ENCODE results near the gene PIK3R4.

The PIK3R4 gene

DNA sequence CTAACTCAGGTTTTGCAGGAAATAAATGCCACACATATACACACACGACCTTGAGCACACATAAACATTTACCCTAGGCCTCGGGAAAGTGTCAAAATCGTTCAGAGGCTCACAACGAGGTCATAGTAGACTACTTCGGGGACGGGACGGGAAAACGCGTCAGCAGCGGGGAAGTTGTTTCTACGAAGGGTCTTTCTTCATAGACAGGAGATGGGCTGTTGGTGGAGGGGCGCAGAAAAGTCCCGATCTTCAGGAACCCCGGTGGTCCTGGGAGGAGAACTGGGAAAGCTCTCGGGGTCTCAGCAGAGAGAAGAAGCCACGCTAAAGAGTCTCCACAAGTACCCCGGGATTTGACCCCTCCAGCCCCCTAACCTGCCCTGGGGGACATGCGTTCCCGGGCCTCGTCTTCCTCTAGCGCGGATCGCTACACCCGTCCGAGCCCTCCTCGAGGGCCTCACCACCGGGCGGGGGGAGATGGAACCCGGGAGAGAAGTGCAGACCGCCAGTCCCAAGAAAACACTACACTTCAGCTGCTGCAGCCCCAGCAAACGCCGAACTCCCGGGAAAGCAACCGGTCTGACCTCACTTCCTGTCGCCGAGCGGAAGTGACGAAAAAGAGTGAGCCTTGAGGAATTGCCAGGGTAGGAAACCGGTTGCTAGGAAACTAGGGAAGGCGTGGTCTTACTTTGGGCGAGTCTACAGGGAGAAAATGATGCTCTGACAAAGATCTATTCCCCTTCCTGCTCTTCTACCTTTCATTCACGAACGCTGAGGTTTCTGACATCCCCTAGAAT lies at the start of gene PIK3R4:
PIK3R4 (minus strand) TSS at position 584 of the 794 bp plus-strand sequence. CDS start 1,611 bp downstream, outside the sequence.
- peaks cover 6% of the 10 kb centered on the region for H3K36me3 ChIP-seq (ENCODE audit: control insufficient read depth, low read depth, low read length)
- peak within 1 kb of the TSS; percentile 5 for H3K27ac ChIP-seq (ENCODE audit: low read length)
- H3K9me3 ChIP-seq (ENCODE audit: control insufficient read depth, low read depth, low read length) = no peaks in the 10 kb centered on the region
- peak within 1 kb of the TSS; percentile 83 for H3K9ac ChIP-seq (ENCODE audit: low read length)
- H3K4me3 ChIP-seq (ENCODE audit: low read length) = peak within 1 kb of the TSS; percentile 83
- no peaks in the 10 kb centered on the region for H3K27me3 ChIP-seq (ENCODE audit: control insufficient read depth, insufficient read depth, low read length)
- H3K4me1 ChIP-seq (ENCODE audit: control insufficient read depth, low read depth, low read length) = no peaks in the 10 kb centered on the region

DNA sequence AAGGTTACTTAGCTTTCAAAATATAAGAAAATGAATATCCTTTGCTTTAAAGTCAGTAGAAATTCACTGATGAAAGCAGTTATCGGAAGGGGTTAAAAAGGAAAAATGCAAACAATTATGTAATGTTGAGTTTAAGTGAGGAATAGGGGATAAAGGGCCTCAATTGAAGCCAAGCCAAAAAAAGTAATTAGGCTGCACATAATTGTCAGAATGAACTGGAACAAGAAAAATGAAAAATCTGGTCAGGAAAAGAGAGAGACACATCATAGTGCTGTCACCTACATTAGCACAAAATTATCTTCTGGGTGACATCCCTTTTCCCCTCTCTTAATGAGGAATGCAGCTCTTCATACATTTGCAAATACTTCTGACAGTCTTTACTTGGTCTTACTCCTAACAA lies 48.8 kb upstream of the PIK3R4 start:
- Histone ChIP-seq H3K9ac (ENCODE audit: low read length) (no peak overlapping the region), H3K4me1 (ENCODE audit: control insufficient read depth, low read depth, low read length) (peaks cover 15% of the 10 kb centered on the region), H3K27ac (ENCODE audit: low read length) (no peak overlapping the region), H3K4me3 (ENCODE audit: low read length) (no peak overlapping the region), H3K27me3 (ENCODE audit: control insufficient read depth, insufficient read depth, low read length) (no peaks in the 10 kb centered on the region), H3K36me3 (ENCODE audit: control insufficient read depth, low read depth, low read length) (no peaks in the 10 kb centered on the region), H3K9me3 (ENCODE audit: control insufficient read depth, low read depth, low read length) (no peaks in the 10 kb centered on the region)

DNA sequence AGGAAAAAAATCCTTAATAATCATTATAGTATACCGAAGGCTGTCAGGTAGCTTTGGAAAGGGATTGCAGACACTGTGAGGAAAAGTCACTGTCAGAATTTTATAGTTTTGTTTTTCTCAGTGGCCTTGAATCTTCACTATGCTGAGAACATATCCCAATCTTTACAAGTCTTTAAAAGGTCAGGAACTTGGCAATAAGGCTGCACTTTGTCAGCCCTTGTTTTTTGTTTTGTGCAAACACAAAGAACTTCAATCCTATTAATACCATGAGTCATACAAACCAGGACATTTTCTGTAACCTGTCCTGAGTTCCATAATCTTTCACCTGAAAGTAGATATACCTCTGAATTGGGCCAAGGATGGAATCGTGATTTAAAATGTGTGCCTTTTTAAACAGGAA lies 45.6 kb upstream of the PIK3R4 start:
- Histone ChIP-seq H3K4me1 (ENCODE audit: control insufficient read depth, low read depth, low read length) (peaks cover 15% of the 10 kb centered on the region), H3K36me3 (ENCODE audit: control insufficient read depth, low read depth, low read length) (no peaks in the 10 kb centered on the region), H3K4me3 (ENCODE audit: low read length) (no peak overlapping the region), H3K9ac (ENCODE audit: low read length) (no peak overlapping the region), H3K9me3 (ENCODE audit: control insufficient read depth, low read depth, low read length) (no peaks in the 10 kb centered on the region), H3K27ac (ENCODE audit: low read length) (no peak overlapping the region), H3K27me3 (ENCODE audit: control insufficient read depth, insufficient read depth, low read length) (no peaks in the 10 kb centered on the region)

DNA sequence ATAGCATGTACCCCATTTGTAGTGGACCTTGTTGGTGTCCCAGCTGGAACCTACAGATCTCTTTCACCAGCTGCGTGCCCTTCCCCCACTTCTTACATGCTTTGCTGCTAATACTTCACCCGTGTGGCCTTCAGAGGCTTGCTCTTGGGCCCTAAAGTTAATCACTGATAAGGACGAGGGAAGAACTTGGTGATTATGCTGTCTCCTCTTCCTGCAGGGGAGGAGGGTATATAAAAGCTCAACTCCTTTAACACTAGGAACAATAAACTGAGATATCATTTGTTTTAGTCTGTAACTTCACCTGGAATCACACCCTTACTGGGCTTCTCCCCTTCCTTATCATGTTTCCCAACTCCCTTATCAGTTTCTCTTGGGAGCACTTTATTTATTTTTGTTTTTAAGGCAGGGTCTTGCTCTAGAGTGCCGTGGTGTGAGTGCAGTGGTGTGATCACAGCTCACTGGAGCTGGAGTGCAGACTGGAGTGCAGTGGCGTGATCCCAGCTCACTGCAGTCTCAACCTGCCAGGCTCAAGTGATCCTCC lies 43.2 kb upstream of the PIK3R4 start:
- H3K27ac ChIP-seq (ENCODE audit: low read length) = no peak overlapping the region
- peaks cover 5% of the 10 kb centered on the region for H3K4me1 ChIP-seq (ENCODE audit: control insufficient read depth, low read depth, low read length)
- H3K9ac ChIP-seq (ENCODE audit: low read length) = no peak overlapping the region
- no peak overlapping the region for H3K4me3 ChIP-seq (ENCODE audit: low read length)
- no peaks in the 10 kb centered on the region for H3K36me3 ChIP-seq (ENCODE audit: control insufficient read depth, low read depth, low read length)
- no peaks in the 10 kb centered on the region for H3K9me3 ChIP-seq (ENCODE audit: control insufficient read depth, low read depth, low read length)
- H3K27me3 ChIP-seq (ENCODE audit: control insufficient read depth, insufficient read depth, low read length) = no peaks in the 10 kb centered on the region

DNA sequence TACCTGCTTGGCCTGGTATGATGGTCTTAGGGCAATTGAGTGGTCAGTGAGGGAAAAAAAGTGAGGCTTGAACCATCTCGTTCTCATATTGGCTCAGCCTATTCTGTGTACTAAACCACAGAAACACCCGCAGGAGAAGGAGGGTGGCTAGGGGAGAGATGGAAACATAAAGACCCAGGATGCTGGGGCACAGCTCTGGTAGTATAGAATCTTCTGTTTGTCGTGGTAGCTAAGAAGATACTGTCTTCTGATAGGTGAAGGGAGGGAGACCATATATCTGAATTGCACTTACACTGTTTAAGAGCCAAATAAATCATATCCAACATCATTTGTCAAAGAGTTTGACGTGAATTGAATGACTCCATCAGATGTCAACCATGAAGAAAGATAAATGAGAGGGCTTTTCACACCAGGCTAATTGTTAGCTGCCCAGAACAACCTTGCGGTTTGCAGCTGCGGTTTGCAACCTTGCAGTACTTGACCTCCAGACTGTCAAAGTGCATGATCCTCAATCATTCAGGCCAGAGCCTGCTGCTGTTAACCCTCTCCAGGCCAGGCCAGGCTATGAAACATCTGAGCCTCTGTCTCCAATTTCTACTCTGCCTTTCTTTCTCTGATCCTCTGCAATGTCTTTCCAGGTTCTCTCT lies 40.9 kb upstream of the PIK3R4 start:
- no peak overlapping the region for H3K9ac ChIP-seq (ENCODE audit: low read length)
- H3K9me3 ChIP-seq (ENCODE audit: control insufficient read depth, low read depth, low read length) = no peaks in the 10 kb centered on the region
- H3K4me3 ChIP-seq (ENCODE audit: low read length) = no peak overlapping the region
- no peaks in the 10 kb centered on the region for H3K36me3 ChIP-seq (ENCODE audit: control insufficient read depth, low read depth, low read length)
- H3K4me1 ChIP-seq (ENCODE audit: control insufficient read depth, low read depth, low read length) = no peaks in the 10 kb centered on the region
- no peaks in the 10 kb centered on the region for H3K27me3 ChIP-seq (ENCODE audit: control insufficient read depth, insufficient read depth, low read length)
- H3K27ac ChIP-seq (ENCODE audit: low read length) = no peak overlapping the region

DNA sequence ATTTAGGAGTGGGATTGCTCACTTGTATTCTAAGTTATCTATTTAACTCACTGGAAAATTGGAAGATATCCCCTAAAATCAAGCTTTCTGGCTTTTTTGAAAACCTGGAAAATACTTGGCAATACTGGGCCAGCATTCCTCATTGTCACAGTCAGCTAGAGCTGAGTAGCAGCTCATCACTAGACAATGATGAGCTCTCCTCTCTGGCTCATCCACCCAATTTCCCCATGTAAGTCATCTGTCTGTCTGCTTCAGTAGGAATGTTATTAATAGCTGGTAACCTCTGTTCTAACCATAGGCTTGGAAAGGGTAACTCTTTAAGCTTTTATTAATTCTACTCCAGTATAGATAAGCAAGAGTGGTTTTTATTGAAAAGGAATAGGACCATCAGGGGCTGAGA lies 39.7 kb upstream of the PIK3R4 start:
- H3K9me3 ChIP-seq (ENCODE audit: control insufficient read depth, low read depth, low read length) = no peaks in the 10 kb centered on the region
- no peak overlapping the region for H3K4me3 ChIP-seq (ENCODE audit: low read length)
- no peaks in the 10 kb centered on the region for H3K36me3 ChIP-seq (ENCODE audit: control insufficient read depth, low read depth, low read length)
- no peaks in the 10 kb centered on the region for H3K27me3 ChIP-seq (ENCODE audit: control insufficient read depth, insufficient read depth, low read length)
- H3K9ac ChIP-seq (ENCODE audit: low read length) = no peak overlapping the region
- H3K4me1 ChIP-seq (ENCODE audit: control insufficient read depth, low read depth, low read length) = no peaks in the 10 kb centered on the region
- H3K27ac ChIP-seq (ENCODE audit: low read length) = no peak overlapping the region

DNA sequence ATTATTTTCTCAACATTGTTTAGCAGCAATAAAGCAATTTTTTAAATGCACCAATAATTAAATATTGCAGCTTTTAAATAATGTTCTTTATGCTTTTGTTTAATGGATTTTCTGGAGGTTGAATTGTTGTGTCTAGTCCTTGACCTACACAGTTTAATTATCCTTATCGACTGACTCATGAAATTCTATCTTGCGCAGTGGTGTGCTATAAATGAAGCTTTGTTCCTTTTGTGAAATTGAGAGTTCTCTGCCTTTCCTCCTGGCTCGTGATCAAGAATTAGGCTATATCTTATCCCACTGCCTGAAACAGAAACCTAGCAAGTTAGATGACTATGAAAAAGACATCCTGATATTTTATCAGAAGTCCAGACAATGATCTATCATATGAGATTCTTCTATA lies 37.0 kb upstream of the PIK3R4 start:
- no peaks in the 10 kb centered on the region for H3K4me1 ChIP-seq (ENCODE audit: control insufficient read depth, low read depth, low read length)
- H3K36me3 ChIP-seq (ENCODE audit: control insufficient read depth, low read depth, low read length) = no peaks in the 10 kb centered on the region
- H3K9ac ChIP-seq (ENCODE audit: low read length) = no peak overlapping the region
- no peak overlapping the region for H3K27ac ChIP-seq (ENCODE audit: low read length)
- no peaks in the 10 kb centered on the region for H3K9me3 ChIP-seq (ENCODE audit: control insufficient read depth, low read depth, low read length)
- no peaks in the 10 kb centered on the region for H3K27me3 ChIP-seq (ENCODE audit: control insufficient read depth, insufficient read depth, low read length)
- H3K4me3 ChIP-seq (ENCODE audit: low read length) = no peak overlapping the region

DNA sequence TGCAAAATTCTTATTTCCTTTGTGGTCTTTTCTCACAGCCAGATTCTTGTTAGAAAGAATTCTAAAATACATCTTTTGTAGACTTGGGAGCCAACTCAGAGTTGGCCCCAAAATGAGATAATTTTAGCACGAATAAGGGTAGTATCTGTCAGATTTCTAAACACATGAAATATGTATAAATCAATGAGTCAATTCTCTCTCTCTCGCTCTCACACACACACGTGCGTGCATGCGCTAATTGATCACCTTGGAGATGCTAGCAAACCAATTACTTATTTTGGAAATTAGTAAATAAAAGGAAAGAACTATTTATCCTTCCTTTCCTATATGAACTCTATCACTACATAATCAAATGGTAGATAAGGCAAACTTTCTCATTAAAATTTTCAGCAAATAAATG lies 32.9 kb upstream of the PIK3R4 start:
- Histone ChIP-seq H3K9ac (ENCODE audit: low read length) (no peak overlapping the region), H3K27me3 (ENCODE audit: control insufficient read depth, insufficient read depth, low read length) (no peaks in the 10 kb centered on the region), H3K4me3 (ENCODE audit: low read length) (no peak overlapping the region), H3K36me3 (ENCODE audit: control insufficient read depth, low read depth, low read length) (no peaks in the 10 kb centered on the region), H3K27ac (ENCODE audit: low read length) (no peak overlapping the region), H3K4me1 (ENCODE audit: control insufficient read depth, low read depth, low read length) (no peaks in the 10 kb centered on the region), H3K9me3 (ENCODE audit: control insufficient read depth, low read depth, low read length) (no peaks in the 10 kb centered on the region)

DNA sequence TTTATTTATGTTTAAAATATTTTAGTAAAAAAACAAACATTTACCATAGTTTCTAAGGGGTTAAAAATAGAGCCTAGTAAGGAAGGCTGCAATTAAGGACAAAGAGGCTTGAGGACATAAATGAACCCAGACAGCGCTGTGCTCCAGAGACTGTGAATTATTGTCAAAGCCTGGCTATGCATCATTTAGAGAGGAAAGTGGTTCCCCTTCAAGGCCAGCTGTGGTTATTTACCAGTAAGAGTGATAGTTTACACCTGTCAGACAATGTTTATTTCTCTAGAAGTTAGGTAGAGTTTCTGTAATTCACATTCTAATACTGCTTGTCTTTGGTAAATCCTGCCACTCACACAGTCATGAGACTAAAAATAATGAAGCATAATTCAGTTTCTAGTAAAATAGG lies 32.4 kb upstream of the PIK3R4 start:
- Histone ChIP-seq H3K4me3 (ENCODE audit: low read length) (no peak overlapping the region), H3K36me3 (ENCODE audit: control insufficient read depth, low read depth, low read length) (no peaks in the 10 kb centered on the region), H3K27ac (ENCODE audit: low read length) (no peak overlapping the region), H3K9me3 (ENCODE audit: control insufficient read depth, low read depth, low read length) (no peaks in the 10 kb centered on the region), H3K27me3 (ENCODE audit: control insufficient read depth, insufficient read depth, low read length) (no peaks in the 10 kb centered on the region), H3K4me1 (ENCODE audit: control insufficient read depth, low read depth, low read length) (no peaks in the 10 kb centered on the region), H3K9ac (ENCODE audit: low read length) (no peak overlapping the region)

DNA sequence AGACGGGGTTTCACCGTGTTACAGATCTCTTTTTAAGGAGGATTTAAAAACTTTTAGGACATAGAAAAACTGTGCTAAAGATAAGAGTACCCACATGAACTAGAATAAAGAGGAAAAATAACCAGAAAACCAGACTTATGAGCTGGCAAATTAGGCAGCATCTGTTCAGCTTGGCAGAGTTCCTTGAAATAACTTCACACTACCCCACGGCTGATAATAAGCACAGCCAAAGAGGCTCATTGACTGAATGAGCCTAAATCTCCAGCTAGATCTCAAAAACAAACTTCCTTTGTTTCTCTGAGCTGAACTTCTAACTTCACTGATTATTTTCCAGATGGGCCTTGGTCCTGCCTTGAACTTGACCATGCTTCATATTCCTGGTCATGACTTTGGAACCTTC lies 26.7 kb upstream of the PIK3R4 start:
- Histone ChIP-seq H3K9ac (ENCODE audit: low read length) (no peak overlapping the region), H3K27ac (ENCODE audit: low read length) (no peak overlapping the region), H3K36me3 (ENCODE audit: control insufficient read depth, low read depth, low read length) (no peaks in the 10 kb centered on the region), H3K4me3 (ENCODE audit: low read length) (no peak overlapping the region), H3K9me3 (ENCODE audit: control insufficient read depth, low read depth, low read length) (no peaks in the 10 kb centered on the region), H3K4me1 (ENCODE audit: control insufficient read depth, low read depth, low read length) (no peaks in the 10 kb centered on the region), H3K27me3 (ENCODE audit: control insufficient read depth, insufficient read depth, low read length) (no peaks in the 10 kb centered on the region)

DNA sequence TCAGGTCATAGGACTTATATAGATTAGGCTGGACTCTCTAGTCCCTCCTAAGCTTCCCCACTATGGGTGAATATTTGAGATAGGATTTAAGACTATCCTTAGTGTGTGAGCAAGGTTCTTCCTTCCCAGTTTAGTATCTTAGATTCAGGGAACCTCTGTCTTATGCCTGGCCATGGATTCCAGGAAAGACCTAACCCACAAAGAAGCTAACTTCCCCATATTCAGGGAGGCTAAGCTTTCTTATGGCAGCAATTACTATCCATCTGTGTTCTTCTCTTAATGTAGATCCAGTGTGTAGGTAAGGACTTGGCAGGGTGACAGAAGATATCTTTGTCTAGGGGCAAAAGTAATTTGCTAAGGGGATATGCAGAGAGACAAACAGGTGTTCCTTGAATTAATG lies 25.5 kb upstream of the PIK3R4 start:
- H3K27me3 ChIP-seq (ENCODE audit: control insufficient read depth, insufficient read depth, low read length) = no peaks in the 10 kb centered on the region
- H3K4me3 ChIP-seq (ENCODE audit: low read length) = no peak overlapping the region
- no peaks in the 10 kb centered on the region for H3K36me3 ChIP-seq (ENCODE audit: control insufficient read depth, low read depth, low read length)
- no peaks in the 10 kb centered on the region for H3K9me3 ChIP-seq (ENCODE audit: control insufficient read depth, low read depth, low read length)
- no peak overlapping the region for H3K27ac ChIP-seq (ENCODE audit: low read length)
- no peak overlapping the region for H3K9ac ChIP-seq (ENCODE audit: low read length)
- H3K4me1 ChIP-seq (ENCODE audit: control insufficient read depth, low read depth, low read length) = no peaks in the 10 kb centered on the region

DNA sequence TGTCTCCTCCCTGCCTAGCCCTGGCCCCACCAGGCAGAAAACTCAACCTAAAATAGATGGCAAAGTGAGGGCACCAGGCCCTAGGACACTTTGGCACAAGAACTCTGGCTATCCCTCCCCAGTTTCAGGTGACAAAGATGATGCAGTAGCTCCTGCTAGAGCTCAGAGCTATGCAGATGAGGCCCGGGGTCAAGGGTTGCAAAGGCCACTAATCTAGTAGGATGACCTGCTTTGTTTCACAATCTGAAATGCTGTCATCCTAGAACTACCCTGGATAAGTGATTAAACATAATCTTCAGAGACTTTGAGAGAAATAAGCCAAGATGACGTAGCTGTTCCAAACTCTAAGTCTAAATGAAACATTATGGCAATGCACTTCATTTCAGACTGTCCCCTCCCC lies 24.0 kb upstream of the PIK3R4 start:
- Histone ChIP-seq H3K27me3 (ENCODE audit: control insufficient read depth, insufficient read depth, low read length) (no peaks in the 10 kb centered on the region), H3K36me3 (ENCODE audit: control insufficient read depth, low read depth, low read length) (no peaks in the 10 kb centered on the region), H3K4me1 (ENCODE audit: control insufficient read depth, low read depth, low read length) (no peaks in the 10 kb centered on the region), H3K9ac (ENCODE audit: low read length) (no peak overlapping the region), H3K4me3 (ENCODE audit: low read length) (no peak overlapping the region), H3K9me3 (ENCODE audit: control insufficient read depth, low read depth, low read length) (no peaks in the 10 kb centered on the region), H3K27ac (ENCODE audit: low read length) (no peak overlapping the region)

Data from iPS-18a (cell line).